CD4-positive, alpha-beta T cell treated with Interleukin-6 for 4 hours (primary cell): Measurements from ENCODE around the gene HOXD10.

Experiments used
- DNase-seq: peaks from one replicate; pipeline ENCODE4 v3.0.0-alpha.2; 2020; ENCODE audit warnings: mixed read lengths

The HOXD10 gene

DNA sequence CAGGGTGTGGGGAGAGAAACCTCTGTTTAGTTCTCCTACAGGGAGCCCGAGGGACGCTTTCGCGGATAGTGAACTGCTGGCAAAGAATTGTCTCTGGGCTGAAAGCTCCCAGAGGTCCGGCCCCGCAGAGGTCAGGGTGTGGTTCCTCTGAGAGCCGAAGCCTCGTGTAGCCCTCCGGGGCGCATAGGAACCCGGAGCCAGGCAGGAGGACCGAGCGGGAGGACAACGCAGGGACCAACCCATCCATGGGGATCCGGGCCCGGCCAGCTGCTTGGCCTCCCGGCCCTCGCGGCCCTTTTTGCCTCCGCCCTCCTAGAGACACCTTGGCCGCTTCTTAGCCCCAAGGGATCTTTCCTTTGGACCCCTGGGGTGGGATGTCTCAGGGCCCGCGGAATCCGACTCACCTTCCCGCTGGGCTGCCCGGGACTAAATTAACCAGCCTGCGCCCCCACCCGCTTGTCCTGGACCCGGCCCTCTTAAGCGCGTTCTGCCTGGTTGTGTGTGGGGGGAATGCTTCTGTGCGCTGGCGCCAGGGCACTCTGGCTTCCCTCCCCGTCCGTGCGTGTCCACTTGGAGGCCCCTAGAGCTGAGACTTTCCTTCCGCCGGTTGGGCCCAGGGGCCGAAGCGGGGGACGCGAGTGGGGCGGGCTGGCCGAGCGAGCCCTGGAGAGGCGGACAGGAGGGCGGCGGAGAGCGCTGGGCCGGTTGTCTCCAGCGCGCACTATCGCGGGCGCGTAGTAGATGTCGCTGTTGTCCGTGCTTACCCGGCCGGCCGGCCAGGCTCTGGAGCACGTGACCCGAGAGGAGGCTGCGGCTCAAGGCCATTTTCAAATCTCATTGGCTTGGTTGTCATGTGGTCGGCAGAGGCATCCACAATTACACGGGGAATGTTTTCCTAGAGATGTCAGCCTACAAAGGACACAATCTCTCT lies at the start of gene HOXD10:
Gene HOXD10, plus strand, starts transcription at position 896 of the 931 bp plus-strand sequence. CDS start 56 bp downstream, outside the sequence.
- DNase-seq = no peak

DNA sequence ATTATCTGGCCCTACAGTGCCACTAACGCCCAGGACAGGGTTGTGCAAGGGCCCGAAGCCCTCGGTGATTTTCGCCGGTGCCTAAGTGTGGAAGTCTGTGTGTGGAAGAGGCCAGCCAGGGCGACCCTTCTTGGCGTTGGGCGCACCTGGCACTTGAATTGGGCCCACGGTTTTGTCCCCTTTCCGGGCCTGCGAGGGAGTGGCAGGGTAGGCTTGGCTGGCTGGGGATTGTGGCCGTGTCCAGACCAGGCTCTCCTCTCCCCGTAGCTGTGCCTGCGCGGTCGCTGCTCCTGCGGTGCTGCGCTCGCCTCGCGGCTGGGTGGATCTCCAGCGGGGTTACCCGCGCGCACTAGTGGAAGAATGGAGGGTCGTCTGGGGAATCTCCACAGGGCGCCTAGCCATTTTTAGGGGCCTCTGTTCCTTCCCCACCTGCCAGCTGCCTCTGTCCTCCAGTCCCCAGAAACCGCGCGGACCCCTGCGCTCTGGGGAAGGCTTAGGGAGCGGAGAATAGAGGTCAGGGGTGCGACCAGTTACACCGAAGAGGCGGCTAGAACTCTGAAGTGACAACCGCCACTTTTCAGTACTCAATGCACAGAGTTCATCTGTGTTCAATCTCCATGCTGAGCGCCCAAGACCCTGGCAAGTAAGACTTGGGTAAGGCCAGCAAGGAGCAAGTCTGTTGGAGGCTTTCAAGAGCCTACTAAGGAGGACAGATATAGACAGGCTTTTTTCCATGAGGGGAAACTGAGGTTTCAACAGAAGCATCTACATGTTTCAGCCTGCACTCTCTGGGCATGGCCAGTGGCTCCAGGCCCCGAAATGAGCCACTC lies 48.8 kb upstream of the HOXD10 start:
- DNase-seq = no peak

DNA sequence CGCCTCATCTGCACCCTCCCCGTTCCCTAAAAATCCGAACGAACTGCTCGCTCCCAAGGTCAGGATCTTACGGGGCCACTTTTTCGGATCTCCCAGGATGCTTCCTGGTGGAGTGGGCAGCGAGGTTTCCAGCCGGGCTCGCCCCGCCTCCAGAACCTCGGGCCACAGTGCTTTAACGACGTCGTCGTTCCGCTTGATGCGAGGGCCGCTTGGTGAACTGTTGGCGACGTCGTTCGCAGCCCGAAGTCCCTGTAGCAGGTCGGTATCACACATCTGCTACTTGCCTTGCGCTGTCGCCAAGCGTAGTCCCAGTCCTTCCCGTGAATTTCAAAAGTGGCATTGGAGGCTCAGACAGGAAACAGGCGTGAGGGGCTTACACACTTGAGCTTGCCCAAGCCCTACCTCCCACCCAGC lies 48.2 kb upstream of the HOXD10 start:
- DNase-seq = no peak

- DNase-seq = no peak
Observed at GRCh38 chr2:176071330-176072291, 45.0 kb upstream of the HOXD10 start.

DNA sequence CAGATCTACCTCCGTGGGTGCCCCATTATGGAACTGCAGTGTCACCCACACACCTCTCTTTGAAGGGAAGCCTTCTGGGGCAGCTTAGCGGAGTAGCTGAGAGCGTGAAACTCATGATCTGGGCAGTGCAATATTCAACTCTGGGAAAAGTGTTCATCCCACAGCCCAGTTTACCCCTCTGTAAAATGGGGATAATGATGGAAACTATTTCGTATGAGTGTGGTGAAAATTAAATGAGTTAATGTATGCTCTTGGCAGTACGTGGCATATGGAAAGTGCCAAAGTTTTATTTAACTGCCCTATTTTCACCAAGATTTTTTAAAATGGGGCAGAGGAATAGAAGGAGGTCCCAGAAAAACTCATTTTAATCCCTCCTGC lies 44.3 kb upstream of the HOXD10 start:
- DNase-seq = no peak

- no peak for DNase-seq
Observed at GRCh38 chr2:176072951-176073904, 43.4 kb upstream of the HOXD10 start.

- DNase-seq = no peak
Observed at GRCh38 chr2:176074919-176075425, 41.6 kb upstream of the HOXD10 start.

DNA sequence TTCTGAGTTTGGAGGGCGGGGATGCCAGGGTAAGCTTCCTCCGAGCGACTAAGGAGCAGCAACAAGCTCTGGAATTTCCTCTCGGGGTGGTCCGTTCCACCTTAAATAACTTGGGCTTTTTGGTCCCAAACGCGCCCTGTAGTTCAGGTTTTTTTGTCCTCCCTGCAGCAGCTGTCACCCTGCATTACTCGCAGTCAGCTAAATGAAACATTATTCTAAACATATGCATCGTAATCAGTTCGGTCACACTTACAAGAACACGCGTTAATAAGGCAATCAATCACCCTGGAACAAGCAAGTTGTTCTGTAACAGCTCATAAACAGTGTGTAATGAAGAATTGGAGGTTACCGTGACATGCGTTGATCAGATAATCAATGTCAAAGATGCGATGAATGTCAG lies 41.1 kb upstream of the HOXD10 start:
- DNase-seq = no peak

GRCh38 chr2:176076063-176076462 lies 40.5 kb upstream of the HOXD10 start:
- no peak for DNase-seq

GRCh38 chr2:176076796-176077195 lies 39.8 kb upstream of the HOXD10 start:
- no peak for DNase-seq

GRCh38 chr2:176078541-176079284 lies 37.9 kb upstream of the HOXD10 start:
- no peak for DNase-seq

DNA sequence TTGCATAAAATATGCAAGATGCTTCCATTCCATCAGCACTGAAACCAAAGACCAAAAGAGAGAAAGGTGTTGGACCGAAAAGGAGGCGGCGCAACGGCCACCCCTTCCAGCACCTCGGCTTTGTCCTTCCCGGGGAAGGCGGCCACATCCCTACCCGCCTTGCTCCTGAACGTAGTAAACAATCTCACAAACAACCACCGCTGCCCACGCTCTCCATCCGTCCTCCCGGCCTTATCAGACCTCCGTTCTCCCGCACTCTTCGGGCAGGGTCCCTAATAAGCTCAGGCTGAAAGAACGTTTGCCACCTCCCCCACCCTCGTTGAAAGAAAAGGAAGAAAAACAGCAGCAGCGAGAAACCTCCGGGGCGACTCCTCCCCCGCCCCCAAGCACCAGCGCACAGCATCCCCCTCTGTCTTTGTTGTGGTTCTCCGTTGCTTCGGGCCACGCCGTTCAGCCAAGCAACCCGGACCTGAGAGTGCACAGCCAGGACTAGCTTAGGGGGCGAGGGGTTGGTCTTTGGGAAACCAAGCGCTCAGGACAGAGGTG lies 37.2 kb upstream of the HOXD10 start:
- DNase-seq = no peak

- DNase-seq = no peak
Observed at GRCh38 chr2:176079831-176080539, 36.6 kb upstream of the HOXD10 start.

GRCh38 chr2:176080540-176081375 lies 35.8 kb upstream of the HOXD10 start:
- no peak for DNase-seq

DNA sequence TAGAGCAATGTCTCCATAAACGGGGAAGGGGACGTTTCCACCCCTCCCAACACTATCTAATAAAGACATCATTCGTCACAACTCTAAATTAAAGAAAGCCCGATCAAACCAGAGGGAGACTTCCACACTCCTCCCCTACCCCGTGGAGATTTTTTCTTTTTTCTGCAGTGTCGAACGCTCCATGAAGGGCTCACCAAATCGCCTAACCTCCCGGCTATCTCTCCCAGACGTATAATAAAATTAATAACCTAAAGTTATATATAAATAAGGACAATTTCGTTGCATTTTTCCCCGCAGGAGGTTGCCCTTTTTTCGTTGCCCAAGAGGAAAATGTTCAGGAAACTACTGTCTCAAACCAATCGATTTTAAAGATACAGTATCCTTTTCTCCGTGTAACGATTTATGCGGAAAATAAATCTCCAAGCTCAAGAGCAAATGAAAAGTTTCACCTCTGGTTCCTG lies 35.2 kb upstream of the HOXD10 start:
- no peak for DNase-seq

DNA sequence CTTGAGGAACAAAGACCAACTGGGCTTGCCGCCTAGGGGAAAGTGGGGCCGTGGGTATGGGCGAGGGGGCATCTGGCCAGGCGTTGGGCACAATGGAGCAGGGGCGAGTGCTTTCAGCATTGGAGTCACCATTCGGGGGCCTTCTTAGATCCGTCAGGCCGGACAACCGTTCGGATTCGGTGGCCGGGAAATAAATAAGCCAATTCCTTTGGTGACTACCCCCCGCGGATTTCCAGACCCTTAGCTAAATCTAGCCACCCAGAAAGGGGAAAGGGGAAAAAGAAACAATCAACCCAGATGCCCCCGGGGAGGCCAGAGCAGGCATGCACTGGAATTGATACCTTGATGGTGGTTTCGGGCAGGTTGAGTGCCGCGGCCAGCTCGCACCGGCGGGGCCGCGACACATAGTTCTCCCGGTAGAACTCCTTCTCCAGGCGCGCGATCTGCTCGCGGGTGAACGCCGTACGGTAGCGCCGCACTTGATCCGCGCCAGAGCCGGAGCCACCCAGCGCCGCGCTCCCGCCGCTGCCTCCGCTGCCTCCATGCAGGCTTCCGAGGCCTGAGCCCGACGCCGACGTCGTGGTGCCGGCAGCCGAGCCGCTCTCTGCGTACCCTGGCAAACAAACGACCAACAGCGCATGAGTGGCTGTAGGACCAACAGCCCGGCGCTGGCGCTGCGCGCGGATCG lies 34.6 kb upstream of the HOXD10 start:
- no peak for DNase-seq

DNA sequence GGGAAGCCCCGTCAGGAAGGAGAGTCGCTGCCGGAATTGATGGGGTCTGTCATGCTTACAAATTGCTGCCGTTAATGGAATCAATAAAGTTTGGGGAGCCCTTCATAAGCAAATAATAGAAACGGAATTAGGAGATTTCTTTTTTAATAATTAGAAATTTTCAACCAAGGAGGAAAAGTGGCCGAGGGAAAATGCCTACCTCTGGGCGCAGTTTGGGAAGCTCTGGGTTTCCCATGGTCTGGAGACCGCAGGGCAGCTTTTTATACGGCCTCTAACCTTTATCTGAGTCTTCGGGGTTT lies 34.1 kb upstream of the HOXD10 start:
- DNase-seq = no peak
